Measurements from ENCODE around the gene CCS.
"Not testable (repeated sequence)": the region's sequence is repeated elsewhere in the genome, so short reads cannot be mapped to it uniquely, and the experiment has no call there.

Gene CCS

GRCh38 chr11:66591175-66591574, 1.8 kb upstream of the CCS start:
- DNase-seq (ENCODE audit: low read depth, low spot score), result no peak

- DNase-seq (ENCODE audit: low read depth, low spot score), result no peak
These were observed 284 bp downstream of the CCS start for GRCh38 chr11:66593303-66593635.

- DNase-seq (ENCODE audit: low read depth, low spot score), result no peak
These were observed 665 bp downstream of the CCS start for GRCh38 chr11:66593650-66594049.

DNA sequence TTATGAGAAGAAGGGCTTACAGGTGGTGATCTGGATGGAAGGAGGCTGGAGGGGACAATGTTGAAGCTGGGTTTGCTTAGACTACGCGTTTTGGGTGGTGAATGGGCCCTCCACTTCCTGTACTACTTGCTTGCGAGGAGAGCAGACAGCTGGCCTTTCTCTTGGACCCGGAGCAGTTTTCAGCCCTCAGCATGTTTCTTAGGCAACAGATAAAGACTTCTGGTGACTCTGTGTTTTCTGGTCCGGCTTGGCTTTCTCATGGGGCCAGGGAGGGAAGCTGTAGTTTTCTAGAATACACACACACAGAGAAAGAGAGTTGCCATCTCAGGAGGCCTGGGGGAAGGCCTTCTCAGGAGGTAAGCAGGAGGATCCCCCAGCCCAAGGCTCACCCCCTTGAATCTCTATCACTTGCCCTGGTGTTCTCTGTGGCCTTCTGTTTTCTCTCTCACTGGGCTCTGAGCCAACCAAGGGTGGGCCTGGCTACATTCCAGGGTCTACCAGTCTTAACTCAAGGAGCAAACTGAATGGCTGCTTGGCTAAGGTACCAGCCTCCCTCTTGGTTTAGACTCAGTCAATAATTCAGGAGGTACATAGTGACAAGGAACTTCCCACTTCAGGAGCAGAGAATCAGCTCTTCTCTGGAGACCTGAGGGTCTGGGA, 2.4 kb downstream of the CCS start:
- no peak for DNase-seq (ENCODE audit: low read depth, low spot score)

GRCh38 chr11:66598993-66599392, 6.0 kb downstream of the CCS start:
- DNase-seq (ENCODE audit: low read depth, low spot score), result no peak

DNA sequence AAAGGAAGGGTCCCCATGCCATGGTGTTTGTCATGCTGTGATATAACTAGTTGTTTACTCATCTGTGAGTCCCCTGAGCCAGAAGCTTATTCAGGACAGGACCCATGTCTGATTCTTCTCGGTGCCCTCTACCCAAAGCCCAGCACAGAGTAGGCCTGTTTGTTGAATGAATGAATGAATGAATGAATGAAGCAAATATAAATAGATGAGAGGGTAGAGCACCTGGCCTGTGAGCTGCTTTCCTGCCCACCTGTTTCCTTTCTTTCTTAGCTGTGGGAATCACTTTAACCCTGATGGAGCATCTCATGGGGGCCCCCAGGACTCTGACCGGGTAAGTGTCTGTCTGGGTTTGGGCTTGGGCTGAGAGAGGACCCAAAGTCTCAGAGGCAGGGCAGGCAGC, 7.2 kb downstream of the CCS start:
- DNase-seq (ENCODE audit: low read depth, low spot score), result no peak

GRCh38 chr11:66600631-66601233, 7.7 kb downstream of the CCS start:
- no peak for DNase-seq (ENCODE audit: low read depth, low spot score)

DNA sequence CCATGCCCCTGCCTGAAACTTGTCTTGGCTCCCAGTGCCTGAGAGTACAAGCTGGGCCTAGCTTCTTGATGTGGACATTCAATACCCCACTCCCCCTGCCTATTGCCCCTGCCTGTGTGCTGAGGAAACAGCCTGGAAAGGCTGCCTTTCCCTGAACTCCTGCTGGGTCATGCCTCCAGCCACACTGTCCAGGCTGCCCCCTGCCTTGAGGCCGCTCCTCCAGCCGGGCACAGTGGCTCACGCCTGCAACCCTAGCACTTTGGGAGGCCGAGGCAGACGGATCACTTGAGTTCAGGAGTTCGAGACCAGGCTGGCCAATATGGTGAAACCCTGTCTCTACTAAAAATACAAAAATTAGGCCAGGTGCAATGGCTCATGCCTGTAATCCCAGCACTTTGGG, 10.1 kb downstream of the CCS start:
- DNase-seq (ENCODE audit: low read depth, low spot score), result no peak

- DNase-seq (ENCODE audit: low read depth, low spot score), result no peak
These were observed 11.2 kb downstream of the CCS start for GRCh38 chr11:66604155-66604554.

- not testable (repeated sequence) for DNase-seq (ENCODE audit: low read depth, low spot score)
These were observed 13.6 kb downstream of the CCS start for GRCh38 chr11:66606608-66607007.

DNA sequence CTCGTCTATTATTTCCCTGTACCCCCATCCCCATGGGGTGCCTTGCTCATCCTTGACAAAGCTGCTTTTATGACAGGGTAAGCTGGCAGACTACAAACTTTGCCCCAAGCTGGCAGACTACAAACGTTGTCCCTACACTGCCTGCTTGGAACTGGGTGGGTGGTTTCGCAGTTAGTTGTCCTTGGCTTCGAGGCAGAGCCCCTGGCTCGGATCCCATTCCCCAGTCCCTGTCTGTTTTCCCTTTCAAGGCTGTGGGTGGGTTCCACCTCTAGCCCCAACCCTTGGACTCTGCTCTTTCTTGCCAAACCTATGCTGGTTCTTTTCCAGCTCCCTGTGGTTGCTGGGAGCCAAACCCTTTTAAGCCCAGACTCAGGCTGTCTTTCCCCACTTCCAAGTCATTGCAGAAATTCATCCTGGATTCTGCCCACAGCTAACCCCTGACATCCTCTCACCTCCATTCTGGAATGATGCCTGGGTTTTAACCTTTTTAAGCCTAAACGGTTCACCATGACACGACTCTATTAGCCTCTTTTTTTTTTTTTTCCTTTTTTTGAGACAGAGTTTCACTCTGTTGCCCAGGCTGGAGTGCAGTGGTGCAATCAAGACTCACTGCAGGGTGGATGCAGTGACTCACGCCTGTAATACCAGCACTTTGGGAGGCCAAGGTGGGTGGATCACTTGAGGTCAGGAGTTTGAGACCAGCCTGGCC, 14.3 kb downstream of the CCS start:
- DNase-seq (ENCODE audit: low read depth, low spot score), result no peak

DNA sequence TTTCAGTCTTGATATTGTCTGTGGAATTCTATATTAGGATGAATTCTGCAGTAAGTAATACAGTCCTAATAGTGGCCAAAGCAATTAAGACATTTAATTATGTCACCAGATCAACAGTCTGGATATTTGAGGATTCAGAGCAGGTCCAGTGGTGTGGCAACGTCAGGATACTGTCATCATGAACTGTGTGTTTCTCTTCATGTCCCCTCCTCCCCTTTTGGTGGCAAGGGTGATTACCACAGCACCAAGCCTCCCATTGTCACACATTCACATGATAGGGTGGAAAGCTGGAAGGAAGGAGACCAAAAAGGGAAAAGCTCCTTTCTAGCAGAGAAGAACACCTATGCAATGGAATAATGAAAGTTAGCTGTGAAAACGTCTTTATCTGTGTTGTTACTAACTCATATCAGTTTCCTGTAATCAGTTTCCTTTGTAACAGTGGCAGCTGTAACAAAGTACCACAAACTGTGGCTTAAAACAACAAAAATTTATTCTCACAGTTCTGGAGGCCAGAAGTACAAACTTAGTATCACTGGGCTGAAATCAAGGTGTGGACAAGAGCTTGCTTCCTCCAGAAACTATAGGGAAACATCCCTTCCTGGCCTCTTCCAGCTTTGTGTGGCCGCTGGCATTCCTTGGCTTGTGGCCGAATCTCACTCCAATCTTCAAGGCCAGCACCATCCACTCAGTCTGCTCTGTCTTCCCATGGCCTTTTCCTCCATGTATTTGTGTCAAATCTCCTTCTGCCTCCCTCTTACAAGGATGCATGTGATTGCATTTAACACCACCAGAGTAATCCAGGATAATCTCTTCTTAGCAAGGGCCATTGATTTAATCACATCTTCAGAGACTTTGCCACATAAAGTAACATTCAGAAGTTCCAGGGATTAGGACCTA, 17.0 kb downstream of the CCS start:
- no peak for DNase-seq (ENCODE audit: low read depth, low spot score)

- DNase-seq (ENCODE audit: low read depth, low spot score), result no peak
These were observed 19.5 kb downstream of the CCS start for GRCh38 chr11:66612458-66612857.

- no peak for DNase-seq (ENCODE audit: low read depth, low spot score)
These were observed 21.1 kb downstream of the CCS start for GRCh38 chr11:66614073-66614472.

- peak; percentile 99 for DNase-seq (ENCODE audit: low read depth, low spot score)
These were observed 23.6 kb downstream of the CCS start, which contains the start of gene RBM14 for GRCh38 chr11:66616379-66617154. Gene RBM14, plus strand, starts transcription at chr11:66616630. Its CDS starts 91 bp downstream, at chr11:66616721.

DNA sequence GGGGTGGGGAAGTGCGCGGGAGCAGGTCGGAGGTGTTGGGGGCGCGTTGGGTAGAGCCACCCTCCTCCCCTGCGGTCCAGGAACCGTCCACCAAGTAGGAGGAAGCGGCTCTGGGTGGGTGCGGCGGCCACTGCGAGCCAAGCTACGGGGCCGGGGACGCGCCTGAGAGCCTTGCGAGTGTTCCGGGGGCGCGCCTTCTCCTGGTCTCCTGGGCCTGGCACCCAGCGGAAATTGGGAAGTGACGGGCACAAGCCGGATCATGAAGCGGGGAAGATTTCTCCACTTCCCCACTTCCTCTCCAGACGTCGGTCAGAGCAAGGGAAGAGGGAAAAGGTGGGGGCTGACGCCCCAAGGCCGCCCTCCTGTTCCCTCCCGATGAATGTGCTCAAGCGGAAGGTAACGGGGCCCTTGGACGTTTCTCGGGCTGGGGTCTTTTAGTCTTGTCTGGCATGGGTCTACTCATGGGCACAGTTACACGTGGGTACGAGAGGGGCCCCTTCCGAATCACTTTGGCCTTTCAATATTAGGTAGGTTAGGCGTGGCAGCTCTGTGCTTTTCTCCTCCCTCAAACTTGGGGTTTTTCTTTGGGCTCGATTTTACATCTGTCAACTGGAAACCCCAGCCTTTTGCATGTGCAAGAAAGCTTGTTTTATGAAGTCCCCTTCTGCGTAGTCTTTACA, 24.3 kb downstream of the CCS start:
- DNase-seq (ENCODE audit: low read depth, low spot score), result no peak

- DNase-seq (ENCODE audit: low read depth, low spot score), result peak; percentile 53
These were observed 26.1 kb downstream of the CCS start for GRCh38 chr11:66619080-66619554.

DNA sequence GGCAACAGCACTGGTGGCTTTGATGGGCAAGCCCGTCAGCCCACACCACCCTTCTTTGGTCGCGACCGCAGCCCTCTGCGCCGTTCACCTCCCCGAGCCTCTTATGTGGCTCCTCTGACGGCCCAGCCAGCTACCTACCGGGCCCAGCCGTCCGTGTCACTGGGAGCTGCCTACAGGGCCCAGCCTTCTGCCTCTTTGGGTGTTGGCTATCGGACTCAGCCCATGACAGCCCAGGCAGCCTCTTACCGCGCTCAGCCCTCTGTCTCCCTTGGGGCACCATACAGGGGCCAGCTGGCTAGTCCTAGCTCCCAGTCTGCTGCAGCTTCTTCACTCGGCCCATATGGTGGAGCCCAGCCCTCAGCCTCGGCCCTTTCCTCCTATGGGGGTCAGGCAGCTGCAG, 31.5 kb downstream of the CCS start:
- no peak for DNase-seq (ENCODE audit: low read depth, low spot score)

DNA sequence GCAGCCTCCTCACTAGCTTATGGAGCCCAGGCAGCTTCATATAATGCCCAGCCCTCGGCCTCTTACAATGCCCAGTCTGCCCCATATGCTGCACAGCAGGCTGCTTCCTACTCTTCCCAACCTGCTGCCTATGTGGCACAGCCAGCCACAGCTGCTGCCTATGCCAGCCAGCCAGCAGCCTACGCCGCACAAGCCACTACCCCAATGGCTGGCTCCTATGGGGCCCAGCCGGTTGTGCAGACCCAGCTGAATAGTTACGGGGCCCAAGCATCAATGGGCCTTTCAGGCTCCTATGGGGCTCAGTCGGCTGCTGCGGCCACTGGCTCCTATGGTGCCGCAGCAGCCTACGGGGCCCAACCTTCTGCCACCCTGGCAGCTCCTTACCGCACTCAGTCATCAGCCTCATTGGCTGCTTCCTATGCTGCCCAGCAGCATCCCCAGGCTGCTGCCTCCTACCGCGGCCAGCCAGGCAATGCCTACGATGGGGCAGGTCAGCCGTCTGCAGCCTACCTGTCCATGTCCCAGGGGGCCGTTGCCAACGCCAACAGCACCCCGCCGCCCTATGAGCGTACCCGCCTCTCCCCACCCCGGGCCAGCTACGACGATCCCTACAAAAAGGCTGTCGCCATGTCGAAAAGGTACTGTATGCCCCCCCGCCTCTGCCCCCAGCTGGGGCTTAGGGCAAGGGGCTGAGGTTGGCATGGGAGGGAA, 32.2 kb downstream of the CCS start:
- DNase-seq (ENCODE audit: low read depth, low spot score), result no peak

- DNase-seq (ENCODE audit: low read depth, low spot score), result no peak
These were observed 32.8 kb downstream of the CCS start for GRCh38 chr11:66625752-66626149.
